ENCODE measurements around the gene FKBP8.
A peak's percentile ranks its signal among the peaks of the same experiment; 100 is the strongest.

FKBP8 gene

DNA sequence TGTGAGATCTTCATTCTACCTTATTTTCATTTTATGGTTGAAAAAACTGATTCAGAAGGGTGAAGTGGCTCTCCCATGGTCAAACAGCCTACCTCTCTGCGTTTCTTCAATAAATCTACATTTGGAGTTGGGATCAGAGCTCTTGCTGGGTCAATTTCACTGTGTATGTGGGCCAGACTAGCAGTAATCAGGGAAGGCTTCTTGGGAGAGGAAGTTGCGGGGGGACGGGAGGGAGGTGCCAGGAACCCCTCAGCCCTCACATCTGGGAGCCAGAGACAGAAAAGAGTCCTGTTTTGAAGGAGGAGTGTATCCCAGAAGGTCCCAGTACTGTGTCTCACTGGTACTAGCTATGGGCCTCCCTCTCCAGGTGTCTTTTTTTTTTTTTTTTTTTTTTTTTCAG lies 15.2 kb upstream of the FKBP8 start:
- TF ChIP-seq, protein P1, sequence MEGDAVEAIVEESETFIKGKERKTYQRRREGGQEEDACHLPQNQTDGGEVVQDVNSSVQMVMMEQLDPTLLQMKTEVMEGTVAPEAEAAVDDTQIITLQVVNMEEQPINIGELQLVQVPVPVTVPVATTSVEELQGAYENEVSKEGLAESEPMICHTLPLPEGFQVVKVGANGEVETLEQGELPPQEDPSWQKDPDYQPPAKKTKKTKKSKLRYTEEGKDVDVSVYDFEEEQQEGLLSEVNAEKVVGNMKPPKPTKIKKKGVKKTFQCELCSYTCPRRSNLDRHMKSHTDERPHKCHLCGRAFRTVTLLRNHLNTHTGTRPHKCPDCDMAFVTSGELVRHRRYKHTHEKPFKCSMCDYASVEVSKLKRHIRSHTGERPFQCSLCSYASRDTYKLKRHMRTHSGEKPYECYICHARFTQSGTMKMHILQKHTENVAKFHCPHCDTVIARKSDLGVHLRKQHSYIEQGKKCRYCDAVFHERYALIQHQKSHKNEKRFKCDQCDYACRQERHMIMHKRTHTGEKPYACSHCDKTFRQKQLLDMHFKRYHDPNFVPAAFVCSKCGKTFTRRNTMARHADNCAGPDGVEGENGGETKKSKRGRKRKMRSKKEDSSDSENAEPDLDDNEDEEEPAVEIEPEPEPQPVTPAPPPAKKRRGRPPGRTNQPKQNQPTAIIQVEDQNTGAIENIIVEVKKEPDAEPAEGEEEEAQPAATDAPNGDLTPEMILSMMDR (IDR thresholded peaks at IDR 0.05; ENCODE audit: control insufficient read depth, insufficient read depth, low read depth, low read length, missing control alignments) = no peak

DNA sequence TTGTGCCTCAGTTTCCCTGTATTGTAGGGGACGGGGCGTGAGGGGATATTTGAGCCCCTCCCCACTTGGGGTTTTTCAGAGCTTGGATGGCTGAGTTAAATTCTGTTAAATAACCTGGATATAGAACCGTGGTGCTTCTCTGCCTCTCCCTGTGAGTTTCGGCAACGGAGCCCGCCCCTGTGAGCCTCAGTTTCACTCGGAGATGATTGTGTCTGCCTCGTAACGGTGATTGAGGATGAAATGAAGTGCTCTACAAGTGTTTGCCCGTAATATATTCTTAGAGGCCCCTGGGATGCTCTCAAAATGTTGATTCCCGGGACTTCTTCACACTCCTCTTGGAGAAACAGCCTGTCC lies 14.8 kb upstream of the FKBP8 start:
- no peak for DNase-seq (ENCODE audit: low read depth)

More for the DNA sequence above, 15.2 kb upstream of the FKBP8 start:
- H3K4me3 ChIP-seq (ENCODE audit: control insufficient read depth, low read depth, low read length) = peak overlapping the region; percentile 90
- DNase-seq (ENCODE audit: low read depth) = no peak

DNA sequence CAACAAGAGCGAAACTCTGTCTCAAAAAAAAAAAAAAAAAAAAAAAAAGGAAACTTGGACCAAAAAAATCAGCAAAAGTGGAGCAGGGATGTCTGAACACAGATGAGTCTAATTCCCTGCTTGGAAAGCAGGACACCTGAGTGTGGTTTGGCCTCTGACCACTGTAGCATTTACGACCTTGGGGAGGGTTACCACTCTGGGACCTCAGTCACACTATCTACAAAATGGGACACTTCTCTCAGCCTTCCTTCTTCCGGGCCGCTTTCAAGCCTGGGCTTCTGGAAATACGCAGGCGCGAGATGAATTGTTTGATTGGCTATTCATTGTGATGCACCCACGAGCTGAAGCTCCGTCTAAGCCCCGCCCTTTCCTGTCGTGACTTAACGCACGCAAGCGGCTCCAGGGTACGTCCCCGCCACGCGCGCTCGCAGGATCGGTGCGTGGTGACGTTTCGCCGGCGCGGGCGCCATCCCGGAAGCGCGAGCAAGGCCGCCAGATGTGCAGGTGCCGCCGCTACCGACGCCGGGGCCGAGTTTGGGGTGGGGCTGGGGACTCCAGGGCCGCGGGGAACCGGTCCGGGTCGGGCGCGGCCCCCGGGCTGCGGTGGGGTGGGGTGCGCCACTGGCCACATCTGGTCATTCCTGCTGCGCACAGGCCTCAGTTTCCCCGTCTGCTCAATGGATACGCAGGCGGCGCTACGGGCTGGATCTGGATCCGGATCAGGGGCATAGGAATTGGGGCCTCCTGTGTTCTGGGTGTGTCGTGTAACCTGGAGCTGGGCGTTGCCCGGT lies 14.2 kb upstream of the FKBP8 start, which contains the start of gene KXD1:
Gene KXD1 (plus strand): TSS at position 460 of the 791 bp plus-strand sequence. CDS start 4,187 bp downstream, outside the sequence.
- peak within 1 kb of the TSS; percentile 90 for H3K4me3 ChIP-seq (ENCODE audit: control insufficient read depth, low read depth, low read length)
- TF ChIP-seq, protein P1 (IDR thresholded peaks at IDR 0.05; ENCODE audit: control insufficient read depth, insufficient read depth, low read depth, low read length, missing control alignments) = no peak
- peak; percentile 97 for DNase-seq (ENCODE audit: low read depth)

More for the DNA sequence above, 14.8 kb upstream of the FKBP8 start:
- TF ChIP-seq, protein P1 (IDR thresholded peaks at IDR 0.05; ENCODE audit: control insufficient read depth, insufficient read depth, low read depth, low read length, missing control alignments) = no peak
- H3K4me3 ChIP-seq (ENCODE audit: control insufficient read depth, low read depth, low read length) = peak overlapping the region; percentile 90

GRCh38 chr19:18551631-18552030 lies 8.3 kb upstream of the FKBP8 start:
- no peak overlapping the region for H3K4me3 ChIP-seq (ENCODE audit: control insufficient read depth, low read depth, low read length)
- TF ChIP-seq, protein P1 (IDR thresholded peaks at IDR 0.05; ENCODE audit: control insufficient read depth, insufficient read depth, low read depth, low read length, missing control alignments) = no peak

GRCh38 chr19:18543814-18544475 lies 572 bp upstream of the FKBP8 start:
- H3K4me3 ChIP-seq (ENCODE audit: control insufficient read depth, low read depth, low read length) = peak overlapping the region; percentile 30
- TF ChIP-seq, protein P1 (IDR thresholded peaks at IDR 0.05; ENCODE audit: control insufficient read depth, insufficient read depth, low read depth, low read length, missing control alignments) = no peak
- DNase-seq (ENCODE audit: low read depth) = no peak

More at GRCh38 chr19:18551631-18552030, 8.3 kb upstream of the FKBP8 start:
- DNase-seq (ENCODE audit: low read depth) = no peak

DNA sequence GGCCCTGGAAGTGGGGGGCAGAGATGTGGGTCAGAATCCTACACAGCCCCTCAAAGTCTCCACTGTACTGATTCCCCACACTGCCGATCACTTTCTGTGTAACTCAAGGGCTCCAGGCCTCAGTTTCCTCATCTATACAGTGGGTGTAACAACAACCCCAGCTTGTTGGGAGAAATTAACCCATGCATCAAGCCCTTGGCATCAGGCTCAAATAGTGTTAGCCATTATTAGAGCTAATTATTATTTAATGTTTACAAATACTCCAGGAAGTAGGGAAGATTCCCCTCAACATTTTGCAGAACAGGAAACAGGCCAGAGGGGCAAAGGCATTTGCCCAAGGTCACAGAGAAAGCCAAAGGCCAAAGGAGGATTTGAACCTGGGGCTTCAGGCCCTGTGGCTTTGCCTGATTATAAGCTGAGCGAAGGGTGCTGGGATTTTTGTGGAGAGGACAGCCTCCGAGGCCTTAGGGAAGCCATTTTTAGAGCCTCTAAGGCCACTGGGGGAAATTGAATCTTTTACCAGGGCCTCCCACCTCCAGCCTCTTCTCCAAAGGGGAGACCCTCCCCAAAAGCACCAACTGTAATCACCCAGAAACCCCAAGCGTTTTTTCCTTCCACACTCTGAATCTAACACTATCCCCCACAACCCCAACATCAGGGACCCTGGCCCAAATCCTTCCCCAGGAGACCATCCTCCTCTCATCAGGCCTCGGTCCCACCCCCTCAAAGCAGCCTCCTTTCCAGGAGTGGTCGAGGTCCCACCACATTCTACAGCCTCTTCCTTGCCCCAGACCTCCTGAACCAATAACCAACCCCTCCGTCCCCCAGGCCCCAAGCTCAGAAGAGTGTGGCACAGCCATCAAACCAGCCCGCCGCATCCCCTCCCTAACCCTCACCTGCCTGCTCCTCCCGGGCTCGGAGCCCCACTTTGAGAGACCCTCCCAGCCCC lies 1.1 kb downstream of the FKBP8 start:
- TF ChIP-seq, protein P1 (IDR thresholded peaks at IDR 0.05; ENCODE audit: control insufficient read depth, insufficient read depth, low read depth, low read length, missing control alignments) = no peak
- no peak for DNase-seq (ENCODE audit: low read depth)
- H3K4me3 ChIP-seq (ENCODE audit: control insufficient read depth, low read depth, low read length) = peak overlapping the region; percentile 69
